GM08714 (cell line): ENCODE measurements around the gene ADIRF.
"Not testable (repeated sequence)": the region's sequence is repeated elsewhere in the genome, so short reads cannot be mapped to it uniquely, and the experiment has no call there.

Source experiments
- H3K4me3 ChIP-seq: fragments of 200-500 bp; sonication (Bioruptor generic); 2 replicates; pipeline ENCODE4 v1.5.1; 2014; ENCODE audit warnings: mild to moderate bottlenecking, low read length, inconsistent platforms
- ZNF274 ChIP-seq: IDR thresholded peaks from 2 replicates; pipeline ENCODE4 v1.6.1; 2012; ENCODE audit warnings: mild to moderate bottlenecking, low read depth, low read length

The ADIRF gene

GRCh38 chr10:86968271-86968993 is at the start of gene ADIRF:
Gene ADIRF (plus strand): TSS chr10:86968482. CDS start chr10:86968545, 63 bp downstream.
- TF ChIP-seq ZNF274 = no peak
- H3K4me3 ChIP-seq = no peak within 1 kb of the TSS; the same call in 1 of the 2 replicates

- H3K4me3 ChIP-seq = no peak overlapping the region
- no peak for TF ChIP-seq ZNF274
These were observed 45.7 kb upstream of the ADIRF start for GRCh38 chr10:86922553-86922961.

GRCh38 chr10:86929468-86930380 is 38.6 kb upstream of the ADIRF start:
- no peak for TF ChIP-seq ZNF274

GRCh38 chr10:86931872-86932271 is 36.4 kb upstream of the ADIRF start:
- TF ChIP-seq ZNF274 = no peak
- no peak overlapping the region for H3K4me3 ChIP-seq

More at GRCh38 chr10:86929468-86930380, 38.6 kb upstream of the ADIRF start:
- no peak overlapping the region for H3K4me3 ChIP-seq

- no peak overlapping the region for H3K4me3 ChIP-seq
- TF ChIP-seq ZNF274 = no peak
These were observed 35.6 kb upstream of the ADIRF start for GRCh38 chr10:86932674-86933073.

- H3K4me3 ChIP-seq = not testable (repeated sequence)
These were observed 34.0 kb upstream of the ADIRF start for GRCh38 chr10:86934162-86934711.

GRCh38 chr10:86936661-86937501 is 31.4 kb upstream of the ADIRF start:
- TF ChIP-seq ZNF274 = no peak
- no peak overlapping the region for H3K4me3 ChIP-seq

GRCh38 chr10:86937502-86938154 is 30.7 kb upstream of the ADIRF start:
- H3K4me3 ChIP-seq = no peak overlapping the region
- no peak for TF ChIP-seq ZNF274

- no peak for TF ChIP-seq ZNF274
- no peak overlapping the region for H3K4me3 ChIP-seq
These were observed 30.0 kb upstream of the ADIRF start for GRCh38 chr10:86938260-86938659.

GRCh38 chr10:86940076-86940475 is 28.2 kb upstream of the ADIRF start:
- not testable (repeated sequence) for H3K4me3 ChIP-seq

- no peak for TF ChIP-seq ZNF274
- no peak overlapping the region for H3K4me3 ChIP-seq
These were observed 27.6 kb upstream of the ADIRF start for GRCh38 chr10:86940677-86941076.

GRCh38 chr10:86941426-86941825 is 26.9 kb upstream of the ADIRF start:
- no peak overlapping the region for H3K4me3 ChIP-seq
- TF ChIP-seq ZNF274 = no peak

- TF ChIP-seq ZNF274 = no peak
These were observed 26.3 kb upstream of the ADIRF start for GRCh38 chr10:86941991-86942421.

More at GRCh38 chr10:86941991-86942421, 26.3 kb upstream of the ADIRF start:
- H3K4me3 ChIP-seq = no peak overlapping the region
